ENCODE results near the gene CHAF1A. TPM values are rescaled to one million over a fixed set of nuclear protein-coding genes. Genes with fewer than 3 reads are reported as not detected.

The CHAF1A gene
- total RNA-seq, 1 donor = 35.3 TPM

DNA sequence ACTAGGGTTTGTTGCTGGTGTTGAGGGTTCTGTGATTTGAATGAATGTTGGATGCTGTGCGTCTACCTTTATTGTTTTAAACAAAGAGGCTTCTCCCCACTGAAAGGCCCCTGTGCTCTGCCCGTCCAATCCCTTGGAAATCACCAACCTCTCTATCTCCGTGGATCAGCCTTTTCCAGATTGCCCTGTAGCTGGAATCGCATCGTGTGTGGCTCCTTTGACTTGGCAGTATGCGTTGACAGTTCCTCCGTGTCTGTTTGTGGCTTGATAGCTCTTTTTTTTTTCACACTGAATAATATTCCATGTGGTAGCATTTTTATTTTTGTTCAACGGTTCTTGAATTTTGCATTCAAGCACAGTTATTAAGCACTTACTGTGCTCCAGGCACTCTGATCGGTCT, 32.0 kb downstream of the CHAF1A start:
- DNase-seq (ENCODE audit: low read depth in 2 of 3, low spot score in 2 of 3) = no peak

DNA sequence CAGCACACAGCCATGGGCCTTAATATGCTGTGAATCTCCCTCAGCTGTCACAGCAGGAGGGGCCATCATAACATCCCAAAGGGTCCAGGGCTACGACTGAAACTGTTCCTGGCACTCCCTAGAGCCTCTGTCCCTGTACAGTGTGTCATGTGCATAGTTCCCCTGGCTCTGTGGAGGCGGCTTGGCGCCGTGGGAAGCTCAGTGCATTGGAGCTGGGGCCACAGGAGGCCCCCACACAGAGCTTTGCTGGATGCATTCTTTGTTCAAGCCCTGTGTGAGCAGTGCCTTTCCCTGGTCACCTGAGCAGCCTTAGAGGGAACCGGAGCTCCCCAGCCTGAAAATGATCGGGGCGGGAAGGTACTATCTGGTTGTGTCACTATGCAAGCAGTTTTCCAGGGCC, 33.8 kb downstream of the CHAF1A start:
- DNase-seq (ENCODE audit: low read depth in 2 of 3, low spot score in 2 of 3) = no peak

DNA sequence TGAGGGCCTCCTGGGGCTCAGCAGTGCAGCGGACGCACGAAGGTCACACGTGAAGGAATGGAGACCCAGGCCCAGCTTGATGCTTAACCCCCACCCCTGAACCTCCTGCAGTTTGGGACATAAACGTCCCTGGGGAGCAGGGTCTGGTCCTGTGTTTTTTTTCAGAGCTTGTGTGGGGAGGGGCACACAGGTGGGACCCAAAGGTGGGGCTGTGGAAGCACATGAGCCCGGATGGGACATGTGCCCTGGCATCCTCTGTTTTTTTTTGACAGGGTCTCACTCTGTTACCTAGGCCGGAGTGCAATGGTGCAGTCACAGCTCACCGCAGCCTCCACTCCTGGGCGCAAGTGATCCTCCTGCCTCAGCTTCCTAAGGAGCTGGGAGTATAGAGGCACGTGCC, 34.7 kb downstream of the CHAF1A start:
- DNase-seq (ENCODE audit: low read depth in 2 of 3, low spot score in 2 of 3) = no peak

DNA sequence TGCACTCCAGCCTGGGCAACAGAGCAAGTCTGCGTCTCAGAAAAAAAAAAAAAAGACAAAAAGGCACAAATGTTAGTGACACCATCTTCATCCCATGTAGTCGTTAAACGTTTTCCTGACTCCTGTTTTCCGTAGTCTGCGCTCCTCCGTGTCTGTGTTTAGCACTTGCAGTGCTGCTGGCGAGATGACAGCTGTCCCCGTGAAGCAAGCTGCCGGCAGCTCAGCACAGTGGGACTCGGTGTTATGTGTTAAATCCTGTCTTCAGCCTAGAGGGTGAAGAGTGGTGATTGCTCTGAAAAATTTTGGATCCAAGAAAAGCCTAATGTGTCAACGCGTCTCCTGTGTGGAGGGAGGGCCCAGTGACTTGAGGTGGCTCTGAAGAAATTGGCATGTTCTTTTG, 36.8 kb downstream of the CHAF1A start:
- DNase-seq (ENCODE audit: low read depth in 2 of 3, low spot score in 2 of 3) = no peak

- no peak for DNase-seq (ENCODE audit: low read depth in 2 of 3, low spot score in 2 of 3)
Measured at GRCh38 chr19:4441994-4442818, 39.8 kb downstream of the CHAF1A start.

DNA sequence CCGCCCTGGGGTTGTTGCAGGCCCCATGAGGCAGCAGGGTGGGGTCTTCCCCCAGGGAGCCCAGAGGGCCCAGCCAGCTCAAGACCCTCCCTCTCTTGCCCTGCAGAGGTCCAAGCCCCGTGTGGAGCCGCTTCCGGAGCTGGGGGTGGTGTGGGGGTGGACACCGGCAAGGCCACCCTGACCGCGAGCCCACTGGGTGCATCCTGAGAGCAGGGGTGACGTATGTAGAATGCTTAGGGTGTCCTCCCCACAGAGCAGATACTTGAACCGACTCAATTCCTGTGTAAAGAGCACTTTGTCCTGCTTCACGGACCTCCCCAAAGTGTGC, 40.3 kb downstream of the CHAF1A start:
- no peak for DNase-seq (ENCODE audit: low read depth in 2 of 3, low spot score in 2 of 3)

GRCh38 chr19:4443188-4443587, 40.7 kb downstream of the CHAF1A start:
- DNase-seq (ENCODE audit: low read depth in 2 of 3, low spot score in 2 of 3) = no peak

DNA sequence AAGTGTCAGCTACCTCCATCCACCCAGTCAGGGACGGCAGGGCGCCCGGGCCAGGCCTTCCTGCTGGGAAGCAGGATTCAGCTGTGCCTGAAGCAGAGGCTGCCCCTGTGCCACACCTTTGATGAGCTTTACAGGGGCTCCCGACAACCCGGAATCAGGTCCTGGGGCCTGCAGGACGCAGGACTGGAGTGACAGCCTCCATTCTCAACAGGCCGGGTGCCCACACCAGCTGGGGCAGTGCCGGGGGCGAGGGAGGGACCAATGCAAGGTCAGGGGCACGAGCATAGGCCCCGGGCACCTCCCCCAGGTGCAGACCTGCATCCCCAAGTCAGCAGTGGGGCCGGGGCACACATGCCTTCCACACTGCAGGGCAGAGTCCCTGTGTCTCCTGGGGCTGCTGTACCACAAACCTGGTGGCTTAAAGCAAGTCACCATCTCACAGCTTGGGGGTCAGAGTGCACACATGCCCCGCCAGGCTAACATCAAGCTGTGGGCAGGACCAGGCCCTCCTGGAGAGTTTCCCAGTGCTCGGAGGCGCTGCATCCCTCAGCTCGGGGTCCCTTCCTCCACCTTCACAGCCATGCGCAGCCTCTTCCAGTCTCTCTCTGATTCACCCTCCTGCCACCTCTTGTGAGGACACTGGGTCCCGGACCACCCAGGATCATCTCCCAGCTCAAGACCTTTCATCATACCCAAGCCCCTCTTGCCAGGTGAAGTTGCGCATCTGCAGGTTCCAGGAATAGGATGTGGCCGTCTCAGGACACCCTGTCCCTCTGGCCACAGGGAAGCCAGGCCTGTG, 41.7 kb downstream of the CHAF1A start:
- DNase-seq (ENCODE audit: low read depth in 2 of 3, low spot score in 2 of 3) = no peak

- DNase-seq (ENCODE audit: low read depth in 2 of 3, low spot score in 2 of 3) = no peak
Measured at GRCh38 chr19:4444765-4445741, 42.6 kb downstream of the CHAF1A start.

DNA sequence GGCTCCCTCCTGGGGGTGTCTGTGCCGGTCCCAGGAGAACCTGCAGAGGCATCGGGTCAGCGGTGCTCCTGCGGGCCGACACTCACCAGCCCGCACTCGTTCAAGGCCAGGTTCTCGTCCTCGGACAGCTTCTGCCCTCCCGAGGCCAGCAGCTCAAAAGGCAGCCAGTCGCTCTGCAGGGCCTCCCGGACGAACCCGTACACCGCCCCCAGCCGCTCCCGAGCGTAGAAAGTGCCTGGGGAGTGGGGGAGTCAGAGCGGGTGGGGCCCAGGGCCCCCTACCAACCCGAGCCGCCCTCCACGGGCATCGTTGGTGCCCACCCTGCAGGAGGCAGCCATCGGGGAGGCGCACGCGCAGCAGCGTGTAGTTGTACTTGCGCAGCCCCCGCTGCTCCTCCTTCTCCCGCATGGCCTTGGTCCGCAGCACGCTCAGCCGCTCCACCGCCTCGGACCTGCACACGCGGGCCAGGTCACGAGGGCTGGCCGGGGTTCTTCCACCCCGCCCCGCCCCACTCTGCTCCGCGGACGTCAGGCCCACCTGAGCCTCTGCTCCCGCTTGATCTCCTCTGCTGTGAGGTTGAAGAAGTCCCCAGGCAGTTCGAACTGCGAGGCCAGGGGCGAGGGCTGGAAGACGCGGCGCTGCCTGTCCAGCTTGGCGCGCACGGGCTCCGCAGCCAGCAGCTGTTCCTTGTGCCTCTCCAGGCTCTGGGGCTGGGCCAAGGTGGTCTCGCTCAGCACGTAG, 43.7 kb downstream of the CHAF1A start:
- DNase-seq (ENCODE audit: low read depth in 2 of 3, low spot score in 2 of 3) = no peak

- no peak for DNase-seq (ENCODE audit: low read depth in 2 of 3, low spot score in 2 of 3)
Measured at GRCh38 chr19:4446704-4447200, 44.3 kb downstream of the CHAF1A start.

DNA sequence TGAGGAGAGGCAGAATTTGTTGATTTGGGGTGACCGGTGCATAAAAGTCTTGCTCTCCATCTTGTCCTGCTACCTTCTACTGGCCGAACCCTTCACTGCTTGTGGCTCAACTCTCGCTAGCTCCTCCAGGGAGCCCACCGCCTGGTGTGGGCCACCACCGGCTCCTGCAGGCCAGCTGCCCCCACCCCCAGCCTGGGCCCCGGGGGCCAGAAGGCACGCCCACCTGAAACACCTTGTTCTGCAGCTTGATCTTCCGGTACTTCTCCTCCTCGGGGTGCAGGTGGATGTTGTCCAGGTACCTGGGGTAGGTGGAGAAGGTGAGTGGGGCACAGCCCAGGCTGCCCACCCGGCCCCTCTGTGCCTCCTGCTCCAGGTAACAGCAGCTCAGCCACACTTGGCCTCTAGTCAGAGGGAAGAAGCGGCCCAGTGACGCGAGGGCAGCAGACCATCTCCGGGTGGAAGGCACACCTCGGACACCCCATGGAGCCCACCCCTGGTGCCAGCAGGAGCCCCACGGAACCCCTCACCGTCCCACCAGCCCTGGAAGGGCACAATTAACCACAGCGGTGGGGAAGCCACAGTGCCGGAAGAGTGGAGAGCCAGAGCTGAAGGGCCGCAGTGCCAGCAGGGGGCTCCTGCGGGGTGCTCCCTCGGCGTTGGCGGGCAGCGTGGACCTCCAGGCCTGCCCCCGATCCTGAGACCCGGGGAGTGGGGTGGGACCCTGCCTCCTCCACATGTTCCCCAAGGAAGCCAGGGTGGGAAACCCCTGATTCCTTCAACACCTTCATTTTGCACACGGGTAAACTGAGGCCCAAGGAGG, 45.1 kb downstream of the CHAF1A start:
- DNase-seq (ENCODE audit: low read depth in 2 of 3, low spot score in 2 of 3) = no peak

- DNase-seq (ENCODE audit: low read depth in 2 of 3, low spot score in 2 of 3) = no peak
Measured at GRCh38 chr19:4448147-4448985, 45.9 kb downstream of the CHAF1A start.

GRCh38 chr19:4449022-4449638, 46.7 kb downstream of the CHAF1A start:
- no peak for DNase-seq (ENCODE audit: low read depth in 2 of 3, low spot score in 2 of 3)

- DNase-seq (ENCODE audit: low read depth in 2 of 3, low spot score in 2 of 3) = no peak
Measured at GRCh38 chr19:4449639-4450028, 47.2 kb downstream of the CHAF1A start.

DNA sequence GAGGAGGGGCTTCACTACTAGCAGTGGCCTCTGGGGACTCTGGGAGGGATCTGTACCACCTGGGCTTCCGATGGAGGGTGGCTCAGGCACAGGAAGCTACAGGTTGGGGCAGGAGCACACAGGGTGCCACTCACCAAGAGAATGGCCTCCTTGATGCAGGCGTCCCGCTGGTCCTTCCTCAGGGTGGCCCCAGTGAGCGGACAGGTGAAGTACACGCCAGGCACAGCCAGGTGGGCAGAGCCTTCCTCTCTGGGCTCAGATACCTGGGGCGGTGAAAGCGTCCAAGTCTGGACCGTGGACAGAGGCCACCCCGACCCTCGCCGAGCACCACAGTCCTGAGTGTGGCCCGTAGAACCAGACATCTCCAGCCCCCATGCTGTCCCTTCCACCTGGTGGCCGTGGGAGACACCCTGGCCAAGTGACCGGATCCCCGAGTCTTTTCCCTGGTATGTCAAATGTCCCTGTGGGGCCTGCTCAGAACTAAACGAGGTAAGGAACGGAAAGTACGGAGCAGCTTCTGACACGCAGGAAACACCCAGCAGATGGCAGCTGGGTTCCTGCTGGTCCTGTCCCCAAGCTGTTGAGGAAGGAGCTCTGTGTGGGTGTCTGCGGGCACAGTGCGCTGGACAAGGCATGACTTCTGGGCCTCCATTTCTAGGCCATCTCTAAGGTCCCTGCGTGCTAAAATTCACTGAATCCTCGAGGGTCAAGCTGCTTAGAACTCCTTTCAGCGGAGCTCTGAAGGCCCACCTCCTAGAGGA, 50.0 kb downstream of the CHAF1A start:
- no peak for DNase-seq (ENCODE audit: low read depth in 2 of 3, low spot score in 2 of 3)

All from hematopoietic multipotent progenitor cell (in vitro differentiated cells).